Neural progenitor cell (in vitro differentiated cells): ENCODE data around the gene RBCK1. TPM values are rescaled to one million over a fixed set of nuclear protein-coding genes. Genes with fewer than 3 reads are reported as not detected.

Source experiments
- DNase-seq: peaks from one replicate; pipeline ENCODE4 v3.0.0-alpha.2; 2016; ENCODE audit warnings: low spot score
- H2AFZ ChIP-seq: fragments of 200-600 bp; sonication (generic); replicated peaks from 2 replicates; pipeline ENCODE4 v1.6.1; 2016; ENCODE audit warnings: antibody characterized with exemption
- H3F3A ChIP-seq: fragments of 200-600 bp; sonication (generic); 2 replicates; pipeline ENCODE4 v1.6.1; 2016; ENCODE audit warnings: antibody characterized with exemption, low read depth
- H3K27ac ChIP-seq: fragments of 200-600 bp; sonication (generic); 2 replicates; pipeline ENCODE4 v1.5.1; 2016; ENCODE audit warnings: mild to moderate bottlenecking
- H3K27me3 ChIP-seq: fragments of 200-600 bp; sonication (generic); 2 replicates; pipeline ENCODE4 v1.6.1; 2016; ENCODE audit warnings: mild to moderate bottlenecking, moderate library complexity
- H3K36me3 ChIP-seq: fragments of 200-600 bp; sonication (generic); 2 replicates; pipeline ENCODE4 v1.5.1; 2016
- H3K4me1 ChIP-seq: fragments of 200-600 bp; sonication (generic); 2 replicates; pipeline ENCODE4 v1.6.1; 2016; ENCODE audit warnings: mixed run types
- H3K4me2 ChIP-seq: fragments of 200-600 bp; sonication (generic); 2 replicates; pipeline ENCODE4 v1.6.1; 2016
- H3K4me3 ChIP-seq: fragments of 200-600 bp; sonication (generic); 2 replicates; pipeline ENCODE4 v1.5.1; 2016
- H3K79me2 ChIP-seq: fragments of 200-600 bp; sonication (generic); 2 replicates; pipeline ENCODE4 v1.6.1; 2016; ENCODE audit warnings: low read depth
- H3K9ac ChIP-seq: fragments of 200-600 bp; sonication (generic); 2 replicates; pipeline ENCODE4 v1.6.1; 2016
- H3K9me3 ChIP-seq: fragments of 200-600 bp; sonication (generic); 2 replicates; pipeline ENCODE4 v1.5.1; 2016; ENCODE audit warnings: low read depth
- H4K20me1 ChIP-seq: fragments of 200-600 bp; sonication (generic); 2 replicates; pipeline ENCODE4 v1.6.1; 2016; ENCODE audit warnings: low read depth
- H3K27ac Mint-ChIP-seq: 3 replicates; pipeline ENCODE4 v1.8.0; 2021; ENCODE audit warnings: mixed read lengths
- H3K27me3 Mint-ChIP-seq: 2 replicates; pipeline ENCODE4 v1.8.0; 2022; ENCODE audit warnings: low read depth, mild to moderate bottlenecking, inconsistent platforms, moderate library complexity, mixed read lengths; ENCODE audit not compliant: insufficient read depth
- H3K36me3 Mint-ChIP-seq: 3 replicates; pipeline ENCODE4 v1.8.0; 2021; ENCODE audit warnings: mixed read lengths
- H3K4me1 Mint-ChIP-seq: 3 replicates; pipeline ENCODE4 v1.8.0; 2021; ENCODE audit warnings: mixed read lengths
- H3K4me3 Mint-ChIP-seq: 3 replicates; pipeline ENCODE4 v1.8.0; 2021; ENCODE audit warnings: mild to moderate bottlenecking, moderate library complexity, mixed read lengths
- H3K9me3 Mint-ChIP-seq: 3 replicates; pipeline ENCODE4 v1.8.0; 2020; ENCODE audit warnings: mixed read lengths
- CTCF ChIP-seq: fragments of 200-600 bp; sonication (generic); IDR thresholded peaks from 2 replicates; pipeline ENCODE4 v1.5.1; 2017; ENCODE audit warnings: antibody characterized with exemption, mild to moderate bottlenecking
- EZH2 ChIP-seq: fragments of 200-600 bp; sonication (generic); IDR thresholded peaks from 2 replicates; pipeline ENCODE4 v1.6.1; 2017; ENCODE audit warnings: antibody characterized with exemption, mild to moderate bottlenecking, moderate library complexity
- EZH2phosphoT487 ChIP-seq: fragments of 200-600 bp; sonication (generic); IDR thresholded peaks from 2 replicates; pipeline ENCODE4 v1.6.1; 2017; ENCODE audit warnings: antibody characterized with exemption
- total RNA-seq: library from RNA; depleted of rRNA; stranded (reverse); fragments of >200 nt; gene quantifications from 2 replicates; pipeline ENCODE4 v1.2.3, GENCODE V29; 2015; ENCODE audit warnings: low replicate concordance

RBCK1 gene
- 24.3 and 60.7 TPM in 2 replicates for total RNA-seq

GRCh38 chr20:407953-408842 is at the start of gene RBCK1:
TSS of gene RBCK1 (plus strand) at chr20:408299. CDS start at chr20:408758, 459 bp downstream.
- Mint-ChIP-seq H3K36me3 (peaks cover 31% of the 10 kb centered on the region), H3K4me3 (peak within 1 kb of the TSS; percentile 93), H3K27me3 (peaks cover 4% of the 10 kb centered on the region), H3K4me1 (peaks cover 17% of the 10 kb centered on the region), H3K9me3 (peaks cover 19% of the 10 kb centered on the region), H3K27ac (peak within 1 kb of the TSS; percentile 34)
- Histone ChIP-seq H3K9ac (peak within 1 kb of the TSS; percentile 79), H2AFZ (peak within 1 kb of the TSS; percentile 93), H3K36me3 (peaks cover 20% of the 10 kb centered on the region), H3K79me2 (peaks cover 34% of the 10 kb centered on the region), H3K4me2 (peak within 1 kb of the TSS; percentile 99), H3K27ac (peak within 1 kb of the TSS; percentile 86), H3K4me1 (peaks cover 6% of the 10 kb centered on the region), H3K9me3 (no peaks in the 10 kb centered on the region), H4K20me1 (peaks cover 11% of the 10 kb centered on the region), H3F3A (peaks cover 11% of the 10 kb centered on the region), H3K4me3 (peak within 1 kb of the TSS; percentile 89), H3K27me3 (no peaks in the 10 kb centered on the region)
- TF ChIP-seq EZH2phosphoT487: no peak
- no peak for TF ChIP-seq CTCF
- TF ChIP-seq EZH2: no peak
- DNase-seq: peak; percentile 86

DNA sequence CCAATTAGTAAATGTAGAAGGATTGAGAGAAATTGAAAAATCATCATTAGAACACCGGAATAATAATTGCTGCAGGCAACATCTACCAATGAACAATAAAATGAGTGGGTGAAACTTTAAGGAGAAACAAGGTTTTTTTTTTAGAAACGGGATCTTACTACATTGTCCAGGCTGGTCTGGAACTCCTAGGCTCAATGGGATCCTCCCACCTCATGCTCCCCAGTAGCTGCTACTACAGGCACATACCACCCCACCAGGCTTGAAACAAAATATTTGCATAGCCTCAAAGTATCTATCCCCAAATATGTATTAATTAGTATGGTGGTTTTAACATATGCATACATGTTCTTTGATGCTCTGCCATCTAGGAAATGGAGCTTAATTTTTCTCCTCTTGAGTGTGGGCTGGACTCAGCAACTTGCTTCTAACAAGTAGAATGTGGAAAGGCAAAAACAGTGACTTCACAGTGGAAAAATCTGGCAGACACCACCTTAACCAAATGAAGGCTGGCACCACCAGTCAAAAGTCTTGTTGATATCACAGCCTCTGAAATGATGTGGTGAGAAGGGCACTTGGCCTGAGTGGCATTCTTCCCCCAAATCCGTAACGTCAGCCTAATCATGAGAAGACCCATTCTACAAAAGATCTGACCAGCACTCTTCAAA is 49.1 kb upstream of the RBCK1 start:
- H3K27ac Mint-ChIP-seq: no peak overlapping the region
- H3K4me2 ChIP-seq: no peak overlapping the region

GRCh38 chr20:361561-361960 is 46.5 kb upstream of the RBCK1 start:
- H2AFZ ChIP-seq: no peak overlapping the region
- no peak overlapping the region for H3K9ac ChIP-seq
- Mint-ChIP-seq H3K4me3 (no peak overlapping the region), H3K4me1 (peaks cover 17% of the 10 kb centered on the region), H3K9me3 (no peaks in the 10 kb centered on the region), H3K27me3 (peaks cover 3% of the 10 kb centered on the region), H3K36me3 (no peaks in the 10 kb centered on the region), H3K27ac (no peak overlapping the region)
- no peak overlapping the region for H3K27ac ChIP-seq
- H3K4me1 ChIP-seq: no peaks in the 10 kb centered on the region
- no peak overlapping the region for H3K4me3 ChIP-seq
- no peaks in the 10 kb centered on the region for H3K9me3 ChIP-seq
- no peaks in the 10 kb centered on the region for H4K20me1 ChIP-seq
- H3K36me3 ChIP-seq: no peaks in the 10 kb centered on the region
- H3F3A ChIP-seq: peaks cover 2% of the 10 kb centered on the region
- no peak overlapping the region for H3K4me2 ChIP-seq
- no peak for DNase-seq
- TF ChIP-seq EZH2: no peak
- TF ChIP-seq EZH2phosphoT487: no peak
- TF ChIP-seq CTCF: no peak
- no peaks in the 10 kb centered on the region for H3K79me2 ChIP-seq
- no peaks in the 10 kb centered on the region for H3K27me3 ChIP-seq

More for the DNA sequence above, 49.1 kb upstream of the RBCK1 start:
- Histone ChIP-seq H3K36me3 (no peaks in the 10 kb centered on the region), H3F3A (peaks cover 5% of the 10 kb centered on the region), H3K9me3 (no peaks in the 10 kb centered on the region), H3K4me3 (no peak overlapping the region), H3K4me1 (no peaks in the 10 kb centered on the region), H3K9ac (no peak overlapping the region), H4K20me1 (peaks cover 4% of the 10 kb centered on the region), H3K79me2 (no peaks in the 10 kb centered on the region), H2AFZ (no peak overlapping the region), H3K27ac (no peak overlapping the region), H3K27me3 (no peaks in the 10 kb centered on the region)
- Mint-ChIP-seq H3K4me3 (peak overlapping the region; percentile 17), H3K36me3 (no peaks in the 10 kb centered on the region), H3K9me3 (no peaks in the 10 kb centered on the region), H3K27me3 (peaks cover 3% of the 10 kb centered on the region), H3K4me1 (peaks cover 21% of the 10 kb centered on the region)
- no peak for TF ChIP-seq EZH2phosphoT487
- TF ChIP-seq CTCF: no peak
- no peak for TF ChIP-seq EZH2
- DNase-seq: no peak
